Adrenal gland (tissue), 12 donors: Measurements from ENCODE around the gene GNPTG. TPM values are rescaled to one million over a fixed set of nuclear protein-coding genes. Genes with fewer than 3 reads are reported as not detected.

Source experiments
- DNase-seq, 7 donors: peaks; one replicate each; pipeline ENCODE4 v3.0.0-alpha.2; 2019 to 2020
- H3K27ac ChIP-seq, 5 donors: fragments of 200-600 bp; sonication (generic) in 4 of 5; 1 replicate in 3 of 5; 2 replicates in 2 of 5; pipeline versions ENCODE4 v1.5.1 to v1.8.0; 2016 to 2020; ENCODE audit warnings: mild to moderate bottlenecking in 1 of 5
- H3K27me3 ChIP-seq: fragments of 200-600 bp; 2 replicates; pipeline ENCODE4 v1.8.0; 2021
- H3K36me3 ChIP-seq, 2 donors: fragments of 200-600 bp; replicated peaks in 1 of 2; 1 replicate in 1 of 2; 2 replicates in 1 of 2; pipeline versions ENCODE4 v1.5.1 to v1.8.0; 2018 to 2022
- H3K4me1 ChIP-seq, 2 donors: fragments of 200-600 bp; replicated peaks in 1 of 2; 1 replicate in 1 of 2; 2 replicates in 1 of 2; pipeline versions ENCODE4 v1.5.1 to v1.8.0; 2018 to 2021
- H3K4me3 ChIP-seq, 4 donors: fragments of 200-600 bp; sonication (generic) in 3 of 4; one replicate each; pipeline ENCODE4 v1.5.1; 2016 to 2018
- H3K9me3 ChIP-seq, 3 donors: fragments of 200-600 bp; sonication (generic) in 1 of 3; replicated peaks in 1 of 3; 1 replicate in 2 of 3; 2 replicates in 1 of 3; pipeline versions ENCODE4 v1.5.1 to v1.8.0; 2016 to 2021
- CTCF ChIP-seq, 6 experiments: fragments of 450-650 bp in 4 of 6; fragments of 200-600 bp in 2 of 6; sonication (generic) in 1 of 6; IDR thresholded peaks; 1 replicate in 5 of 6; 2 replicates in 1 of 6; pipeline versions ENCODE4 v1.5.1 to v1.8.0; 2016 to 2021; ENCODE audit warnings: antibody characterized with exemption in 6 of 6, mild to moderate bottlenecking in 2 of 6, moderate library complexity in 1 of 6
- POLR2A ChIP-seq, 2 donors: fragments of 450-650 bp; IDR thresholded peaks; one replicate each; pipeline ENCODE4 v1.6.1; 2017; ENCODE audit warnings: antibody characterized with exemption in 2 of 2, mild to moderate bottlenecking in 2 of 2, moderate library complexity in 1 of 2
- WGBS, 4 donors: extraction: QIAGEN DNeasy Blood & Tissue Kit in 2 of 4; methylation state at CpG; one replicate each; pipeline versions ENCODE4 v1.1.5 to v1.1.7; 2013 to 2017; 5-methylcytosine and 5-hydroxymethylcytosine counted together
- intact Hi-C, 2 donors: fragments of 100-400 bp; cut with DNase I; formaldehyde crosslinking; loops; one replicate each; pipeline versions ENCODE4 v1.14.1 to v1.15.0; 2022 to 2023
- polyA plus RNA-seq, 3 donors: library from polyadenylated mRNA; stranded (reverse); fragments of 200-250 nt in 2 of 3; fragments of 350-450 nt in 1 of 3; fragmentation: Illumina TruSeq in 1 of 3; extraction: RNeasy Lipid Tissue Mini Kit (QIAGEN cat#74804) in 1 of 3; gene quantifications; one replicate each; pipeline ENCODE4 v1.2.3, GENCODE V29; 2013 to 2014
- total RNA-seq, 9 donors: library from RNA; depleted of rRNA in 4 of 9; stranded (reverse); fragments of >200 nt in 4 of 9; fragments of 120-200 nt in 1 of 9; fragmentation: NEBNext Ultra II Directional in 1 of 9; extraction: Animal tissue kit (Norgen Biotek cat#: 25700) in 1 of 9; gene quantifications; one replicate each; pipeline versions ENCODE4 v1.1.0 to v1.2.4, GENCODE V29; 2013 to 2023
- donor health status: healthy with polysubstance abuse.
- donor health status: Bipolar disorder and iron deficiency.
- donor health status: DM: yes; HTN: yes; CAD: no.
- donor health status: DM: no; HTN: no; CAD: no.
- donor health status: DM: no; HTN: no; CAD: no.
- donor health status: DM: yes; HTN: yes; CAD: no.

Gene GNPTG
- total and polyA plus RNA-seq, 12 donors = 95.9 to 659 (median 284) TPM

- H3K4me1 ChIP-seq = peaks cover 8 to 26% of the 10 kb centered on the region in 2 donors
- H3K27me3 ChIP-seq = no peaks in the 10 kb centered on the region
- WGBS, 4 donors = 85 to 96% (median 92%) methylated on average over 14 to 31 of the region's 31 CpGs
- peaks cover 0 to 32% of the 10 kb centered on the region in 2 donors for H3K36me3 ChIP-seq
- TF ChIP-seq POLR2A (IDR thresholded peaks at IDR 0.05) (no peak), CTCF (IDR thresholded peaks at IDR 0.05) (no peak)
- no peak for DNase-seq
- H3K9me3 ChIP-seq = no peaks in the 10 kb centered on the region
- no peak overlapping the region for H3K27ac ChIP-seq
- intact Hi-C loops = no loop called here
- H3K4me3 ChIP-seq = no peak overlapping the region
Measured at GRCh38 chr16:1347286-1347855, 4.4 kb upstream of the GNPTG start.

GRCh38 chr16:1347962-1348361, 3.8 kb upstream of the GNPTG start:
- intact Hi-C loops = no loop called here
- H3K4me3 ChIP-seq = no peak overlapping the region
- H3K9me3 ChIP-seq = no peaks in the 10 kb centered on the region
- DNase-seq = no peak
- 90 to 94% (median 92%) methylated on average over 2 to 29 of the region's 29 CpGs for WGBS, 4 donors
- H3K27ac ChIP-seq = no peak overlapping the region
- peaks cover 0 to 32% of the 10 kb centered on the region in 2 donors for H3K36me3 ChIP-seq
- peaks cover 11 to 27% of the 10 kb centered on the region in 2 donors for H3K4me1 ChIP-seq
- TF ChIP-seq POLR2A (IDR thresholded peaks at IDR 0.05) (no peak), CTCF (IDR thresholded peaks at IDR 0.05) (no peak)
- H3K27me3 ChIP-seq = no peaks in the 10 kb centered on the region

GRCh38 chr16:1348441-1348840, 3.3 kb upstream of the GNPTG start:
- intact Hi-C loops = no loop called here
- Histone ChIP-seq H3K4me3 (no peak overlapping the region), H3K27me3 (no peaks in the 10 kb centered on the region), H3K27ac (no peak overlapping the region), H3K36me3 (peaks cover 0 to 32% of the 10 kb centered on the region in 2 donors), H3K9me3 (no peaks in the 10 kb centered on the region), H3K4me1 (peaks cover 14 to 29% of the 10 kb centered on the region in 2 donors)
- WGBS, 4 donors = 90 to 93% (median 90%) methylated on average over 2 to 15 of the region's 15 CpGs
- DNase-seq = no peak
- TF ChIP-seq CTCF (IDR thresholded peaks at IDR 0.05) (no peak), POLR2A (IDR thresholded peaks at IDR 0.05) (no peak)

GRCh38 chr16:1348926-1349325, 2.8 kb upstream of the GNPTG start:
- H3K27ac ChIP-seq = no peak overlapping the region
- TF ChIP-seq POLR2A (IDR thresholded peaks at IDR 0.05) = no peak
- no peak for TF ChIP-seq CTCF (IDR thresholded peaks at IDR 0.05)
- no peaks in the 10 kb centered on the region for H3K27me3 ChIP-seq
- H3K36me3 ChIP-seq = peaks cover 0 to 32% of the 10 kb centered on the region in 2 donors
- H3K9me3 ChIP-seq = no peaks in the 10 kb centered on the region
- intact Hi-C loops = no loop called here
- peaks cover 14 to 30% of the 10 kb centered on the region in 2 donors for H3K4me1 ChIP-seq
- H3K4me3 ChIP-seq = no peak overlapping the region
- no peak for DNase-seq
- 78 to 87% (median 83%) methylated on average over 3 to 14 of the region's 14 CpGs for WGBS, 4 donors
